Colonic mucosa (tissue), 4 donors: ENCODE measurements around the gene CLEC19A. TPM values are rescaled to one million over a fixed set of nuclear protein-coding genes. Genes with fewer than 3 reads are reported as not detected.

Experiments
- DNase-seq: peaks from one replicate; pipeline ENCODE4 v3.0.0-alpha.2; 2020
- H3K27ac ChIP-seq: fragments of 200-600 bp; one replicate; pipeline ENCODE4 v1.8.0; 2021
- H3K27me3 ChIP-seq: fragments of 200-600 bp; one replicate; pipeline ENCODE4 v1.8.0; 2021
- H3K36me3 ChIP-seq: fragments of 200-600 bp; one replicate; pipeline ENCODE4 v1.8.0; 2021
- H3K4me1 ChIP-seq: fragments of 200-600 bp; one replicate; pipeline ENCODE4 v1.8.0; 2021; ENCODE audit warnings: mild to moderate bottlenecking
- H3K4me3 ChIP-seq: fragments of 200-600 bp; one replicate; pipeline ENCODE4 v1.8.0; 2021
- H3K9ac ChIP-seq, 2 donors: one replicate each; pipeline ENCODE4 v1.7.0; 2013; ENCODE audit warnings: control low read depth in 2 of 2, low read depth in 2 of 2, low read length in 2 of 2
- H3K9me3 ChIP-seq: fragments of 200-600 bp; one replicate; pipeline ENCODE4 v1.8.0; 2021
- intact Hi-C: fragments of 100-400 bp; cut with DNase I; formaldehyde crosslinking; loops from one replicate; pipeline ENCODE4 v1.14.1; 2022
- total RNA-seq, 2 donors: library from RNA; stranded (reverse); fragmentation: NEBNext Ultra II Directional in 1 of 2; extraction: Animal tissue kit (Norgen Biotek cat#: 25700) in 1 of 2; gene quantifications; one replicate each; pipeline ENCODE4 v1.2.1, GENCODE V29; 2021
- TF ChIP-seq, protein P1 (sequence below): fragments of 200-600 bp; IDR thresholded peaks from one replicate; pipeline ENCODE4 v1.8.0; 2022; ENCODE audit warnings: antibody characterized with exemption, mild to moderate bottlenecking
- donor health status: healthy.
- donor health status: DM: no; HTN: no; CAD: no.
- donor health status: DM: no; HTN: no; CAD: no.

The CLEC19A gene
- total RNA-seq, 2 donors from 2014 or later = not detected

GRCh38 chr16:19289811-19290485 is 4.4 kb downstream of the CLEC19A start:
- intact Hi-C loops = no loop called here
- H3K4me1 ChIP-seq = no peaks in the 10 kb centered on the region
- H3K9ac ChIP-seq = no peak overlapping the region
- DNase-seq = no peak
- no peaks in the 10 kb centered on the region for H3K27me3 ChIP-seq
- H3K4me3 ChIP-seq = no peak overlapping the region
- no peaks in the 10 kb centered on the region for H3K9me3 ChIP-seq
- no peak overlapping the region for H3K27ac ChIP-seq
- TF ChIP-seq, protein P1, sequence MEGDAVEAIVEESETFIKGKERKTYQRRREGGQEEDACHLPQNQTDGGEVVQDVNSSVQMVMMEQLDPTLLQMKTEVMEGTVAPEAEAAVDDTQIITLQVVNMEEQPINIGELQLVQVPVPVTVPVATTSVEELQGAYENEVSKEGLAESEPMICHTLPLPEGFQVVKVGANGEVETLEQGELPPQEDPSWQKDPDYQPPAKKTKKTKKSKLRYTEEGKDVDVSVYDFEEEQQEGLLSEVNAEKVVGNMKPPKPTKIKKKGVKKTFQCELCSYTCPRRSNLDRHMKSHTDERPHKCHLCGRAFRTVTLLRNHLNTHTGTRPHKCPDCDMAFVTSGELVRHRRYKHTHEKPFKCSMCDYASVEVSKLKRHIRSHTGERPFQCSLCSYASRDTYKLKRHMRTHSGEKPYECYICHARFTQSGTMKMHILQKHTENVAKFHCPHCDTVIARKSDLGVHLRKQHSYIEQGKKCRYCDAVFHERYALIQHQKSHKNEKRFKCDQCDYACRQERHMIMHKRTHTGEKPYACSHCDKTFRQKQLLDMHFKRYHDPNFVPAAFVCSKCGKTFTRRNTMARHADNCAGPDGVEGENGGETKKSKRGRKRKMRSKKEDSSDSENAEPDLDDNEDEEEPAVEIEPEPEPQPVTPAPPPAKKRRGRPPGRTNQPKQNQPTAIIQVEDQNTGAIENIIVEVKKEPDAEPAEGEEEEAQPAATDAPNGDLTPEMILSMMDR = no peak
- no peaks in the 10 kb centered on the region for H3K36me3 ChIP-seq

- no peaks in the 10 kb centered on the region for H3K27me3 ChIP-seq
- no peaks in the 10 kb centered on the region for H3K9me3 ChIP-seq
- no peak overlapping the region for H3K27ac ChIP-seq
- TF ChIP-seq, protein P1 = no peak
- H3K36me3 ChIP-seq = no peaks in the 10 kb centered on the region
- H3K9ac ChIP-seq = no peak overlapping the region
- intact Hi-C loops = no loop called here
- H3K4me1 ChIP-seq = no peaks in the 10 kb centered on the region
- no peak for DNase-seq
- H3K4me3 ChIP-seq = no peak overlapping the region
Measured at GRCh38 chr16:19290860-19291259, 5.3 kb downstream of the CLEC19A start.

DNA sequence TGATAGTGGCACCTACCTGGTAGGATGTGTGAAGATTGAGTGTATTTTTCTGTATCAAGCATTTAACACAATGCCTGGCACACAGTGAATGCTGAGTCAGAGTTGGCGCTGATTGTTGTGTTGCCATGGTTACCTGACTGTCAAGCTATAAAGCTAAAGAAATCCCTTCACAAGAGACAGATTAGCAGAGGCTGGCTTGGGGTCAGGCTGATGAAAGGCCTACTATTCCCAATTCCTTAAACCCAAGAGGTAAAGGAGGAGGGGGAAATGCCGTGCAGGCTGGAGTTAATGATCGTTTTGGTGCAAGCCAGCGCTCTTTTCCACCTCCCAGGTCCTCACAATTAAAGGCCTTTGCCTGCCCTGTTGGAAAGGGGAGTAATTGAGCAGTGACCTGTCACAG is 5.9 kb downstream of the CLEC19A start:
- Histone ChIP-seq H3K27me3 (no peaks in the 10 kb centered on the region), H3K27ac (no peak overlapping the region), H3K36me3 (no peaks in the 10 kb centered on the region), H3K4me3 (no peak overlapping the region), H3K4me1 (no peaks in the 10 kb centered on the region), H3K9me3 (no peaks in the 10 kb centered on the region), H3K9ac (no peak overlapping the region)
- TF ChIP-seq, protein P1 = no peak
- DNase-seq = no peak
- intact Hi-C loops = no loop called here

DNA sequence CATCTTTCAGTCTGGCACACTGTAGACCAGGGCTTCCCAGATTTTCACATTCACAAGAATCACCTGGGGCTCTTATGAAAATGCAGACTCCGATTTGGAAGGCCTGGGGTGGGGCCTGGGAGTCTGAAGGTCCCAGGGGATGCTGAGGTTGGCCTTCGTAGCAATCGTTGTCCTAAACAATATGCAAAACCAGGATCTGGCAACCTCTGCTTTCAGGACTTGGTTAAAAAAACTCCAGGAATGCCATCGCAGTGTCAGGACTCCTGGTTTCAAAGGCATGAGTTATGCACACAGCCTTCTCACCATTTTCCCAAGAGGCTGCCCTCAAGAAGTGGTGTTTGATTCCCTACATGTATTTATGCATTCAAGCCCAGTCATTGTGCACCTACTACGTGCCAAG is 6.7 kb downstream of the CLEC19A start:
- Histone ChIP-seq H3K27me3 (no peaks in the 10 kb centered on the region), H3K9ac (no peak overlapping the region), H3K4me1 (no peaks in the 10 kb centered on the region), H3K4me3 (no peak overlapping the region), H3K27ac (no peak overlapping the region), H3K36me3 (no peaks in the 10 kb centered on the region), H3K9me3 (no peaks in the 10 kb centered on the region)
- intact Hi-C loops = no loop called here
- TF ChIP-seq, protein P1 = no peak
- no peak for DNase-seq

DNA sequence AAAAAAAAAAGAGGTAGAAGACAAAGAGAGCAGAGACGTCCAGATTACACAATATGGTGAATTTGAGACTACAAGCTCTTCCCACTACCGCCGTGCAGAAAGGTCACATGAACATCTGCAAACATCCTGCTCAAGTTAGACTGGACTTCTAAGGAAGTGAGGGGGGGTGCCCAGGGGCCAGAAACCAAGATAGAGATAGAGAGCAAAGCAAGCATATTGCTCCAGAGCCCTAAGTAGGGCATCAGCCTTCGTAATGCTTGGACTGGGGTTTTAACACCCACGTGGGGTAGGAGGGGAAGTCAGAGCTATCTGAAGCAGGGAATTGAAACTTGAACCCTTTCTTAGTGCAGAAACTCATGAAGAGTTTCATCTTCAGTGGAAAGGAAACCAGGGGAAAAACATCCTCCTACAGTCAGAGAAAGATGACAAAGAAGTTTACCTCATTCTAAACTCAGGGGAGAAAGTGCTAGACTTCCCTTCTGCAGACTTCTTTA is 8.7 kb downstream of the CLEC19A start:
- Histone ChIP-seq H3K4me3 (no peak overlapping the region), H3K9me3 (no peaks in the 10 kb centered on the region), H3K36me3 (no peaks in the 10 kb centered on the region), H3K27me3 (no peaks in the 10 kb centered on the region), H3K27ac (no peak overlapping the region), H3K9ac (no peak overlapping the region), H3K4me1 (no peaks in the 10 kb centered on the region)
- no peak for DNase-seq
- TF ChIP-seq, protein P1 = no peak
- intact Hi-C loops = no loop called here
